PC-3 (cell line): ENCODE measurements around the gene SMIM36. TPM values are rescaled to one million over a fixed set of nuclear protein-coding genes. Genes with fewer than 3 reads are reported as not detected.
"Not testable (repeated sequence)": the region's sequence is repeated elsewhere in the genome, so short reads cannot be mapped to it uniquely, and the experiment has no call there.

Experiments
- ATAC-seq: fragments of 200-7000 bp; cut with Tn5 transposase; 2 replicates; pipeline ENCODE4 v1.9.1; 2020; ENCODE audit warnings: mild to moderate bottlenecking, moderate library complexity
- BruUV-seq: library from RNA; stranded (reverse); fragments of 400-500 nt; replicated peaks from 2 replicates; lab custom pipeline; 2021; lab: Mats Ljungman, UMichigan
- CTCF ChIA-PET: fragments of 300-600 bp; sonication (Branson Sonifier 250); formaldehyde crosslinking; loops from one replicate; lab custom pipeline; 2022; ENCODE audit warnings: antibody characterized with exemption; lab: Charles Lee
- POLR2A ChIA-PET: fragments of 300-600 bp; sonication (Branson Sonifier 250); formaldehyde crosslinking; loops from one replicate; lab custom pipeline; 2022; ENCODE audit warnings: antibody characterized with exemption; ENCODE audit not compliant: unreplicated experiment; lab: Charles Lee
- DNase-seq: peaks from one replicate; pipeline ENCODE4 v3.0.0-alpha.2; 2015
- H2AFZ ChIP-seq: fragments of 300-600 bp; sonication (generic); 2 replicates; pipeline ENCODE4 v1.6.0; 2016; ENCODE audit warnings: antibody characterized with exemption, low read length
- H3F3A ChIP-seq: fragments of 300-600 bp; sonication (generic); one replicate; pipeline ENCODE4 v1.6.0; 2017; ENCODE audit warnings: antibody characterized with exemption, low read length, control low read depth, mild to moderate bottlenecking; ENCODE audit not compliant: unreplicated experiment
- H3K27ac ChIP-seq: fragments of 300-600 bp; sonication (generic); 2 replicates; pipeline ENCODE4 v1.5.1; 2016; ENCODE audit warnings: mild to moderate bottlenecking, low read length
- H3K27me3 ChIP-seq: fragments of 300-600 bp; sonication (generic); 2 replicates; pipeline ENCODE4 v1.6.1; 2016; ENCODE audit warnings: low read length, mixed read lengths
- H3K36me3 ChIP-seq: fragments of 300-600 bp; sonication (generic); 2 replicates; pipeline ENCODE4 v1.6.1; 2016; ENCODE audit warnings: low read depth, mixed run types, low read length, mixed read lengths
- H3K4me1 ChIP-seq: fragments of 300-600 bp; sonication (generic); 2 replicates; pipeline ENCODE4 v1.5.1; 2016; ENCODE audit warnings: low read length; ENCODE audit not compliant: insufficient read depth
- H3K4me2 ChIP-seq: fragments of 300-600 bp; sonication (generic); 2 replicates; pipeline ENCODE4 v1.6.0; 2016; ENCODE audit warnings: low read length
- H3K4me3 ChIP-seq: fragments of 300-600 bp; sonication (generic); 2 replicates; pipeline ENCODE4 v1.5.1; 2016; ENCODE audit warnings: mild to moderate bottlenecking, low read length, mixed read lengths
- H3K79me2 ChIP-seq: fragments of 300-600 bp; sonication (generic); 2 replicates; pipeline ENCODE4 v1.6.1; 2017; ENCODE audit warnings: low read length, mixed read lengths
- H3K9ac ChIP-seq: fragments of 300-600 bp; sonication (generic); 2 replicates; pipeline ENCODE4 v1.6.0; 2016; ENCODE audit warnings: mild to moderate bottlenecking, low read length
- H3K9me2 ChIP-seq: fragments of 300-600 bp; sonication (generic); replicated peaks from 2 replicates; pipeline ENCODE4 v1.6.1; 2016; ENCODE audit warnings: mixed run types, low read length, mixed read lengths
- H3K9me3 ChIP-seq: fragments of 300-600 bp; sonication (generic); 2 replicates; pipeline ENCODE4 v1.6.1; 2016; ENCODE audit warnings: low read length, mixed read lengths
- H4K20me1 ChIP-seq: fragments of 300-600 bp; sonication (generic); 2 replicates; pipeline ENCODE4 v1.6.1; 2016; ENCODE audit warnings: low read length, mixed read lengths
- EZH2 ChIP-seq: fragments of 300-600 bp; sonication (generic); IDR thresholded peaks from one replicate; pipeline ENCODE4 v1.6.1; 2017; ENCODE audit warnings: antibody characterized with exemption, mild to moderate bottlenecking, low read length; ENCODE audit not compliant: unreplicated experiment
- EZH2phosphoT487 ChIP-seq: fragments of 300-600 bp; sonication (generic); IDR thresholded peaks from 2 replicates; pipeline ENCODE4 v1.6.1; 2018; ENCODE audit warnings: mild to moderate bottlenecking, antibody characterized with exemption, low read length, borderline replicate concordance
- intact Hi-C: fragments of 100-400 bp; cut with micrococcal nuclease; formaldehyde crosslinking; loops from 2 replicates; pipeline ENCODE4 v1.9.0; 2023
- total RNA-seq: library from RNA; depleted of rRNA; stranded (reverse); fragments of >200 nt; gene quantifications from 2 replicates; pipeline ENCODE4 v1.2.3, GENCODE V29; 2014
- TF ChIP-seq, protein P1 (sequence below): fragments of 300-600 bp; sonication (generic); conservative IDR thresholded peaks from 2 replicates; pipeline ENCODE4 v1.5.1; 2017; ENCODE audit warnings: antibody characterized with exemption, low read depth, mild to moderate bottlenecking, low read length

SMIM36 gene
- total RNA-seq, 1 experiment from 2014 or later, result not detected

GRCh38 chr17:55446581-55447205 lies 64.6 kb downstream of the SMIM36 start:
- no peak overlapping the region for H3K4me3 ChIP-seq
- ChIA-PET POLR2A (interaction anchor here (0.6 kb wide), 1 partner anchor 304 kb away, joined by 3 read pairs; the partner anchor contains the start of gene PCTP), CTCF (no interaction called here)
- H3K9me3 ChIP-seq, result no peaks in the 10 kb centered on the region
- TF ChIP-seq EZH2 (no peak), EZH2phosphoT487 (no peak)
- TF ChIP-seq, protein P1, sequence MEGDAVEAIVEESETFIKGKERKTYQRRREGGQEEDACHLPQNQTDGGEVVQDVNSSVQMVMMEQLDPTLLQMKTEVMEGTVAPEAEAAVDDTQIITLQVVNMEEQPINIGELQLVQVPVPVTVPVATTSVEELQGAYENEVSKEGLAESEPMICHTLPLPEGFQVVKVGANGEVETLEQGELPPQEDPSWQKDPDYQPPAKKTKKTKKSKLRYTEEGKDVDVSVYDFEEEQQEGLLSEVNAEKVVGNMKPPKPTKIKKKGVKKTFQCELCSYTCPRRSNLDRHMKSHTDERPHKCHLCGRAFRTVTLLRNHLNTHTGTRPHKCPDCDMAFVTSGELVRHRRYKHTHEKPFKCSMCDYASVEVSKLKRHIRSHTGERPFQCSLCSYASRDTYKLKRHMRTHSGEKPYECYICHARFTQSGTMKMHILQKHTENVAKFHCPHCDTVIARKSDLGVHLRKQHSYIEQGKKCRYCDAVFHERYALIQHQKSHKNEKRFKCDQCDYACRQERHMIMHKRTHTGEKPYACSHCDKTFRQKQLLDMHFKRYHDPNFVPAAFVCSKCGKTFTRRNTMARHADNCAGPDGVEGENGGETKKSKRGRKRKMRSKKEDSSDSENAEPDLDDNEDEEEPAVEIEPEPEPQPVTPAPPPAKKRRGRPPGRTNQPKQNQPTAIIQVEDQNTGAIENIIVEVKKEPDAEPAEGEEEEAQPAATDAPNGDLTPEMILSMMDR, result no peak
- no TSS peak for BruUV-seq
- no peak overlapping the region for H3K4me2 ChIP-seq
- no peaks in the 10 kb centered on the region for H3K9me2 ChIP-seq
- no peaks in the 10 kb centered on the region for H3K27me3 ChIP-seq
- ATAC-seq, result no peak
- H3F3A ChIP-seq, result no peaks in the 10 kb centered on the region
- H3K36me3 ChIP-seq, result no peaks in the 10 kb centered on the region
- H3K27ac ChIP-seq, result no peak overlapping the region
- H3K9ac ChIP-seq, result no peak overlapping the region
- no peak for DNase-seq
- intact Hi-C loops, result no loop called here
- no peaks in the 10 kb centered on the region for H3K79me2 ChIP-seq
- H2AFZ ChIP-seq, result no peak overlapping the region
- peaks cover 19% of the 10 kb centered on the region for H3K4me1 ChIP-seq
- H4K20me1 ChIP-seq, result no peaks in the 10 kb centered on the region

GRCh38 chr17:55446004-55446403 lies 65.2 kb downstream of the SMIM36 start:
- CTCF ChIA-PET, H3K4me3 ChIP-seq, intact Hi-C loops, H3K4me2 ChIP-seq, H3K27ac ChIP-seq, BruUV-seq, ATAC-seq, H2AFZ ChIP-seq, H3K79me2 ChIP-seq, H3K36me3 ChIP-seq, H3K27me3 ChIP-seq, H3K9ac ChIP-seq, H3K9me3 ChIP-seq, H3K9me2 ChIP-seq, DNase-seq, H4K20me1 ChIP-seq, H3F3A ChIP-seq: not testable (repeated sequence)
- POLR2A ChIA-PET, result interaction anchor here (0.6 kb wide), 1 partner anchor 305 kb away, joined by 3 read pairs; the partner anchor contains the start of gene PCTP
- H3K4me1 ChIP-seq, result peaks cover 13% of the 10 kb centered on the region

- Histone ChIP-seq H3K27ac (no peak overlapping the region), H3K4me2 (no peak overlapping the region), H3K4me3 (no peak overlapping the region), H3K27me3 (no peaks in the 10 kb centered on the region), H3K9me2 (no peaks in the 10 kb centered on the region), H4K20me1 (no peaks in the 10 kb centered on the region), H3K36me3 (no peaks in the 10 kb centered on the region), H3K9ac (no peak overlapping the region), H3K9me3 (no peaks in the 10 kb centered on the region), H3F3A (no peaks in the 10 kb centered on the region), H2AFZ (no peak overlapping the region), H3K4me1 (peaks cover 13% of the 10 kb centered on the region), H3K79me2 (no peaks in the 10 kb centered on the region)
- no peak for DNase-seq
- ATAC-seq, result no peak
- no TSS peak for BruUV-seq
- intact Hi-C loops, result no loop called here
- ChIA-PET POLR2A (no interaction called here), CTCF (no interaction called here)
- TF ChIP-seq EZH2 (no peak), EZH2phosphoT487 (no peak)
- TF ChIP-seq, protein P1, result no peak
Measured at GRCh38 chr17:55444471-55445441, 66.5 kb downstream of the SMIM36 start.
